Measurements from ENCODE around the gene NPM1. TPM values are rescaled to one million over a fixed set of nuclear protein-coding genes. Genes with fewer than 3 reads are reported as not detected.

Gene NPM1
- 1,000 to 10,000 TPM in 4 of 5 experiments, 100 to 1,000 TPM in 1; 807 to 1,238 (median 1,192) TPM for total RNA-seq
- 100 to 1,000 TPM; 753 to 928 TPM for polyA plus RNA-seq
- total RNA-seq = 1,007 reads per million, percentile 99 among the genes with 10 or more reads in this experiment

GRCh38 chr5:171387345-171387969 is at the start of gene NPM1:
TSS of gene NPM1 (plus strand) at chr5:171387849. CDS start at chr5:171387949, 100 bp downstream.
- Mint-ChIP-seq H3K4me3 (peak within 1 kb of the TSS; percentile 92 to 99 (median 98)), H3K27ac (peak within 1 kb of the TSS; percentile 96 to 100 (median 98)), H3K9me3 (peaks cover 0 to 9% (median 0%) of the 10 kb centered on the region in 11 donors), H3K27me3 (peaks cover 0 to 6% (median 0%) of the 10 kb centered on the region in 5 donors), H3K36me3 (peaks cover 0 to 31% (median 17%) of the 10 kb centered on the region in 5 donors), H3K4me1 (peaks cover 25 to 52% (median 49%) of the 10 kb centered on the region in 7 donors)
- Histone ChIP-seq H3K4me3 (ENCODE audit: low read length) (peak within 1 kb of the TSS; percentile 91), H3K4me1 (ENCODE audit: control insufficient read depth in 2 of 2, insufficient read depth in 2 of 2, low read length in 2 of 2) (peaks cover 31 to 40% of the 10 kb centered on the region in 2 donors), H3K27me3 (ENCODE audit: control insufficient read depth in 2 of 2, insufficient read depth in 2 of 2, low read length in 2 of 2) (no peaks in the 10 kb centered on the region), H3K36me3 (ENCODE audit: control insufficient read depth in 2 of 3, insufficient read depth in 3 of 3, low read length in 3 of 3) (peaks cover under 1 to 15% (median 6%) of the 10 kb centered on the region in 3 experiments), H3K27ac (ENCODE audit: low read depth, low read length) (peak within 1 kb of the TSS; percentile 88), H3K9me3 (ENCODE audit: control insufficient read depth in 2 of 3, low read length in 3 of 3) (no peaks in the 10 kb centered on the region)
- CTCF ChIA-PET = interaction anchor here (0.9 kb wide), 1 partner anchor 786 kb away, joined by 3 read pairs; no protein-coding TSS in a partner anchor
- ATAC-seq (peak; percentile 93), DNase-seq (peak; percentile 90 to 99 (median 98))
- POLR2A ChIA-PET = interaction anchor here (1.0 to 4.6 kb wide), 8 partner anchors 9 to 1804 kb away, joined by 3 to 27 read pairs (median 4); partner anchors contain the start of genes FBXW11 and SPDL1
- intact Hi-C loops (cut with micrococcal nuclease) = loop anchor here (1.0 to 10.0 kb wide), 16 partner anchors 619 to 1937 kb away; partner anchors contain the start of genes CREBRF (in 2 of the 2), STK10 (in 2 of the 2), BNIP1 (in 1 of the 2) and DOCK2 (in 1 of the 2)

DNA sequence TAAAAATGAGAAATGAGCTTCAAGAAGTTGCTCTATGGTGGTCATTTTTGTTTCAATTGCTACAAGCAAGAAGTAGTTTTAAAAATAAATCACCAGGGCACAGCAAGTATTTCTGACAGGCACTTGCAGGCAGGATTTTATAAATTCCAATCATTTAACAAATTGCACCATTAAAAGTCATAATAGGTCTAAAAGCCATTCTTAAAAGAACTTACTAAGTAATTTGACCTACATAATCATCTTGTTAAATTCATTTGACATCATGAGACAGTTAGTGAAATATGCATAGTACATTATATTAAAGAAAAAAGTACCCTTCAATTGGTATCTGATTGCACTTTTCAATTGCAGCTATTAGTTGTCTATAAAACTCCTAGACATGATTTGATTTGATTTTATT is 47.6 kb upstream of the NPM1 start:
- POLR2A ChIA-PET = no interaction called here
- no peak for ATAC-seq
- no peak overlapping the region for H3K4me3 Mint-ChIP-seq

DNA sequence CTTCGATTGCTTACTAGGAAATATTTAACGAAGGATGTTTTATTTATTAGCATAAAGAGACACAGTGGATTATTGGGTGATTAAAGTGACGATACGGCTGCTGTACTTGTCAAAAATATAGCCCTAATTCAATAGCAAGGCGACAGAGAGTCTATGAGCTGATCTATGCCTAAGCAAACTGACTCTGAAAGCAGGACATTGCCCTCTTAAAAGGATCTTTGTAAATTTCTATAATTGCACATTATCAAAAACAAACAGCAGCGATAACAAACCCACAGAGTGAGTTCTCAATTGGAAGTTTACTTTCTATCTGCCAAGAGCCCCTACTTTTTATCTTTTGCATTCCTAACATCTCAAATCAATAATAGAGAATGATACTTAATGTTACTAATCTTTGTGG is 47.2 kb upstream of the NPM1 start:
- H3K4me1 ChIP-seq (ENCODE audit: control insufficient read depth in 2 of 2, insufficient read depth in 2 of 2, low read length in 2 of 2) = no peaks in the 10 kb centered on the region
- intact Hi-C loops (cut with micrococcal nuclease) = loop anchor here in 1 of 2 donors (10.0 kb wide), 1 partner anchor 596 kb away; no protein-coding TSS in a partner anchor
- no peaks in the 10 kb centered on the region for H3K9me3 Mint-ChIP-seq
- no peak overlapping the region for H3K4me3 Mint-ChIP-seq
- ChIA-PET CTCF (no interaction called here), POLR2A (no interaction called here)
- H3K27me3 ChIP-seq (ENCODE audit: control insufficient read depth in 2 of 2, insufficient read depth in 2 of 2, low read length in 2 of 2) = no peaks in the 10 kb centered on the region
- DNase-seq = no peak
- H3K36me3 Mint-ChIP-seq = peaks cover 0 to 4% (median 0%) of the 10 kb centered on the region in 5 donors
- no peak overlapping the region for H3K27ac ChIP-seq (ENCODE audit: low read depth, low read length)
- H3K4me1 Mint-ChIP-seq = peaks cover 0 to 10% (median 4%) of the 10 kb centered on the region in 7 donors
- H3K9me3 ChIP-seq (ENCODE audit: control insufficient read depth in 2 of 3, low read length in 3 of 3) = no peaks in the 10 kb centered on the region
- no peaks in the 10 kb centered on the region for H3K36me3 ChIP-seq (ENCODE audit: control insufficient read depth in 2 of 3, insufficient read depth in 3 of 3, low read length in 3 of 3)
- peaks cover 29 to 44% (median 34%) of the 10 kb centered on the region in 5 donors for H3K27me3 Mint-ChIP-seq
- no peak overlapping the region for H3K4me3 ChIP-seq (ENCODE audit: low read length)
- ATAC-seq = no peak
- no peak overlapping the region for H3K27ac Mint-ChIP-seq

More for the DNA sequence above, 47.6 kb upstream of the NPM1 start:
- Histone ChIP-seq H3K4me3 (ENCODE audit: low read length) (no peak overlapping the region), H3K27me3 (ENCODE audit: control insufficient read depth in 2 of 2, insufficient read depth in 2 of 2, low read length in 2 of 2) (no peaks in the 10 kb centered on the region), H3K9me3 (ENCODE audit: control insufficient read depth in 2 of 3, low read length in 3 of 3) (no peaks in the 10 kb centered on the region), H3K4me1 (ENCODE audit: control insufficient read depth in 2 of 2, insufficient read depth in 2 of 2, low read length in 2 of 2) (no peaks in the 10 kb centered on the region), H3K27ac (ENCODE audit: low read depth, low read length) (no peak overlapping the region), H3K36me3 (ENCODE audit: control insufficient read depth in 2 of 3, insufficient read depth in 3 of 3, low read length in 3 of 3) (no peaks in the 10 kb centered on the region)
- CTCF ChIA-PET = no interaction called here
- H3K27ac Mint-ChIP-seq = no peak overlapping the region
- intact Hi-C loops (cut with micrococcal nuclease) = loop anchor here in 1 of 2 donors (10.0 kb wide), 1 partner anchor 595 kb away; no protein-coding TSS in a partner anchor
- H3K36me3 Mint-ChIP-seq = peaks cover 0 to 4% (median 0%) of the 10 kb centered on the region in 5 donors
- H3K27me3 Mint-ChIP-seq = peaks cover 33 to 48% (median 39%) of the 10 kb centered on the region in 5 donors
- DNase-seq = no peak
- H3K9me3 Mint-ChIP-seq = no peaks in the 10 kb centered on the region
- peaks cover 0 to 10% (median 4%) of the 10 kb centered on the region in 7 donors for H3K4me1 Mint-ChIP-seq

- POLR2A ChIA-PET = no interaction called here
- peaks cover 0 to 2% (median 0%) of the 10 kb centered on the region in 11 donors for H3K9me3 Mint-ChIP-seq
- ATAC-seq (peak; percentile 73), DNase-seq (peak in 4 of 9 donors; percentile 3 to 20 (median 14))
- H3K27ac ChIP-seq (ENCODE audit: low read depth, low read length) = no peak overlapping the region
- H3K4me3 Mint-ChIP-seq = no peak overlapping the region
- no peak overlapping the region for H3K27ac Mint-ChIP-seq
- H3K4me1 Mint-ChIP-seq = peaks cover 0 to 2% (median 0%) of the 10 kb centered on the region in 7 donors
- CTCF ChIA-PET = no interaction called here
- no peaks in the 10 kb centered on the region for H3K4me1 ChIP-seq (ENCODE audit: control insufficient read depth in 2 of 2, insufficient read depth in 2 of 2, low read length in 2 of 2)
- no peaks in the 10 kb centered on the region for H3K9me3 ChIP-seq (ENCODE audit: control insufficient read depth in 2 of 3, low read length in 3 of 3)
- intact Hi-C loops (cut with micrococcal nuclease) = loop anchor here in 1 of 2 donors (10.0 kb wide), 1 partner anchor 598 kb away; no protein-coding TSS in a partner anchor
- H3K36me3 ChIP-seq (ENCODE audit: control insufficient read depth in 2 of 3, insufficient read depth in 3 of 3, low read length in 3 of 3) = no peaks in the 10 kb centered on the region
- H3K36me3 Mint-ChIP-seq = peaks cover 0 to 4% (median 0%) of the 10 kb centered on the region in 5 donors
- no peaks in the 10 kb centered on the region for H3K27me3 ChIP-seq (ENCODE audit: control insufficient read depth in 2 of 2, insufficient read depth in 2 of 2, low read length in 2 of 2)
- no peak overlapping the region for H3K4me3 ChIP-seq (ENCODE audit: low read length)
- peaks cover 11 to 35% (median 21%) of the 10 kb centered on the region in 5 donors for H3K27me3 Mint-ChIP-seq
Measured at GRCh38 chr5:171342362-171343111, 45.1 kb upstream of the NPM1 start.

GRCh38 chr5:171344936-171345608 is 42.6 kb upstream of the NPM1 start:
- no peaks in the 10 kb centered on the region for H3K36me3 ChIP-seq (ENCODE audit: control insufficient read depth in 2 of 3, insufficient read depth in 3 of 3, low read length in 3 of 3)
- Mint-ChIP-seq H3K27ac (peak overlapping the region in 1 of 9 donors; percentile 28), H3K36me3 (no peaks in the 10 kb centered on the region), H3K9me3 (peaks cover 0 to 2% (median 0%) of the 10 kb centered on the region in 11 donors), H3K4me1 (peaks cover 0 to 2% (median 0%) of the 10 kb centered on the region in 7 donors), H3K4me3 (no peak overlapping the region), H3K27me3 (peaks cover 4 to 25% (median 12%) of the 10 kb centered on the region in 5 donors)
- no peak overlapping the region for H3K27ac ChIP-seq (ENCODE audit: low read depth, low read length)
- CTCF ChIA-PET = no interaction called here
- no peaks in the 10 kb centered on the region for H3K4me1 ChIP-seq (ENCODE audit: control insufficient read depth in 2 of 2, insufficient read depth in 2 of 2, low read length in 2 of 2)
- no peak for DNase-seq
- ATAC-seq = no peak
- intact Hi-C loops (cut with micrococcal nuclease) = loop anchor here in 1 of 2 donors (10.0 kb wide), 1 partner anchor 600 kb away; no protein-coding TSS in a partner anchor
- no peaks in the 10 kb centered on the region for H3K9me3 ChIP-seq (ENCODE audit: control insufficient read depth in 2 of 3, low read length in 3 of 3)
- H3K27me3 ChIP-seq (ENCODE audit: control insufficient read depth in 2 of 2, insufficient read depth in 2 of 2, low read length in 2 of 2) = no peaks in the 10 kb centered on the region
- no peak overlapping the region for H3K4me3 ChIP-seq (ENCODE audit: low read length)
- POLR2A ChIA-PET = no interaction called here

DNA sequence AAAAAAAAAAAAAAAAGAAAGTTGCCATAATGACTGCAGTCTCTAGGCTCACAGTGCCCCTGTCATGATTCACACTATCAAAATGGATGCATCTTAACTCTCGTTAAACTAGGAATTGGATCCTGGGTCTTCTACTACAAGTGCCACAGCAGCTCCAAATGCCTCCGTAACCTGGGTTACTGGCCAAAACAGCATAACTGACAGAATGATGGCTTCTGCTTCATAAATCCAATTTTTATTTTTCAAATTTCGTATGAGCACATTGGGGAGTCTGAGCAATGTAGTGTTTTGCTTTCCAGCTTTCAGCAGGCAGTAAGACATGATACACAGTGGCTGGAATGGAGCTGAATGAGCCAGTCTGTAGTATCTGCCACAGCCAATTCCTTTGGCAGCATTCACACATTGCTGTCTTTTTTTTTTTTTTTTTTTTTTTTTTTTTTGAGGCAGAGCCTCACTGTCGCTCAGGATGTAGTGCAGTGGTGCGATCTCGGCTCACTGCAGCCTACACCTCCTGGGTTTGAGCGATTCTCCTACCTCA is 36.0 kb upstream of the NPM1 start:
- no peak overlapping the region for H3K27ac Mint-ChIP-seq
- H3K4me3 Mint-ChIP-seq = no peak overlapping the region
- H3K9me3 Mint-ChIP-seq = peaks cover 0 to 3% (median 0%) of the 10 kb centered on the region in 11 donors
- no peaks in the 10 kb centered on the region for H3K27me3 ChIP-seq (ENCODE audit: control insufficient read depth in 2 of 2, insufficient read depth in 2 of 2, low read length in 2 of 2)
- H3K27me3 Mint-ChIP-seq = peaks cover 2 to 14% (median 5%) of the 10 kb centered on the region in 5 donors
- H3K4me1 ChIP-seq (ENCODE audit: control insufficient read depth in 2 of 2, insufficient read depth in 2 of 2, low read length in 2 of 2) = no peaks in the 10 kb centered on the region
- H3K4me3 ChIP-seq (ENCODE audit: low read length) = no peak overlapping the region
- DNase-seq (no peak), ATAC-seq (no peak)
- H3K27ac ChIP-seq (ENCODE audit: low read depth, low read length) = no peak overlapping the region
- no peaks in the 10 kb centered on the region for H3K9me3 ChIP-seq (ENCODE audit: control insufficient read depth in 2 of 3, low read length in 3 of 3)
- H3K4me1 Mint-ChIP-seq = peaks cover 0 to 2% (median 0%) of the 10 kb centered on the region in 7 donors
- intact Hi-C loops (cut with micrococcal nuclease) = no loop called here
- CTCF ChIA-PET = no interaction called here
- H3K36me3 ChIP-seq (ENCODE audit: control insufficient read depth in 2 of 3, insufficient read depth in 3 of 3, low read length in 3 of 3) = no peaks in the 10 kb centered on the region
- no peaks in the 10 kb centered on the region for H3K36me3 Mint-ChIP-seq
- POLR2A ChIA-PET = no interaction called here

All from naive thymus-derived CD4-positive, alpha-beta T cell (primary cell).